ENCODE data around the gene PDE4A. TPM values are rescaled to one million over a fixed set of nuclear protein-coding genes. Genes with fewer than 3 reads are reported as not detected.

PDE4A gene
- total and polyA plus RNA-seq, 7 donors, result 4.1 to 29.0 (median 14.4) TPM

- ATAC-seq (peak; percentile 34 to 66 (median 59)), DNase-seq (peak; percentile 71 to 88)
- peaks cover 0 to 18% of the 10 kb centered on the region in 2 donors for H3K36me3 ChIP-seq (ENCODE audit: insufficient read depth in 1 of 2, low read depth in 1 of 2)
- no peak for TF ChIP-seq CTCF (IDR thresholded peaks at IDR 0.05)
- peak overlapping the region; percentile 84 for H3K4me3 ChIP-seq
- peaks cover 44% of the 10 kb centered on the region for H3K4me1 ChIP-seq
- H3K27ac ChIP-seq, result peak overlapping the region; percentile 88
- H3K9me3 ChIP-seq, result no peaks in the 10 kb centered on the region
- peaks cover 0 to 4% (median 0%) of the 10 kb centered on the region in 3 donors for H3K27me3 ChIP-seq (ENCODE audit: insufficient read depth in 3 of 3, low read length in 2 of 3)
- 34 to 43% (median 37%) methylated on average over 7 to 8 of the region's 8 CpGs for WGBS, 3 donors
- intact Hi-C loops (cut with DNase I), result loop anchor here (5.0 to 10.0 kb wide), 5 partner anchors 77 to 285 kb away; partner anchors contain the start of genes CDKN2D (in 1 of the 2), EIF3G (in 1 of the 2), ILF3 (in 1 of the 2) and KRI1 (in 1 of the 2)
Measured at GRCh38 chr19:10399878-10400277, 20.5 kb upstream of the PDE4A start.

GRCh38 chr19:10402441-10403038, 17.8 kb upstream of the PDE4A start:
- ATAC-seq (no peak), DNase-seq (peak; percentile 46 to 64)
- Histone ChIP-seq H3K9me3 (no peaks in the 10 kb centered on the region), H3K27me3 (ENCODE audit: insufficient read depth in 3 of 3, low read length in 2 of 3) (peaks cover 0 to 22% (median 2%) of the 10 kb centered on the region in 3 donors), H3K36me3 (ENCODE audit: insufficient read depth in 1 of 2, low read depth in 1 of 2) (peaks cover 0 to 8% of the 10 kb centered on the region in 2 donors), H3K4me3 (peak overlapping the region; percentile 84), H3K27ac (peak overlapping the region; percentile 88), H3K4me1 (peaks cover 47% of the 10 kb centered on the region)
- WGBS, 3 donors, result 0 to 1% (median 1%) methylated on average over 15 of the region's 15 CpGs
- TF ChIP-seq CTCF (IDR thresholded peaks at IDR 0.05), result no peak
- intact Hi-C loops (cut with DNase I), result loop anchor here (5.0 to 10.0 kb wide), 4 partner anchors 75 to 252 kb away; partner anchors contain the start of genes CDKN2D (in 1 of the 2), ILF3 (in 1 of the 2) and KRI1 (in 1 of the 2)

GRCh38 chr19:10403137-10404021, 17.0 kb upstream of the PDE4A start, which contains the start of gene CDC37:
TSS of gene CDC37 (minus strand) at chr19:10403542. CDS start at chr19:10403479, 63 bp downstream.
- WGBS, 3 donors, result 0% methylated on average over 61 to 69 of the region's 69 CpGs
- peaks cover 0 to 22% (median 2%) of the 10 kb centered on the region in 3 donors for H3K27me3 ChIP-seq (ENCODE audit: insufficient read depth in 3 of 3, low read length in 2 of 3)
- peaks cover 0 to 7% of the 10 kb centered on the region in 2 donors for H3K36me3 ChIP-seq (ENCODE audit: insufficient read depth in 1 of 2, low read depth in 1 of 2)
- DNase-seq (peak; percentile 96 to 98), ATAC-seq (peak; percentile 90 to 95 (median 93))
- peak within 1 kb of the TSS; percentile 84 for H3K4me3 ChIP-seq
- intact Hi-C loops (cut with DNase I), result loop anchor here (1.0 to 10.0 kb wide), 6 partner anchors 21 to 251 kb away; partner anchors contain the start of genes CDKN2D (in 1 of the 2), ILF3 (in 1 of the 2) and KRI1 (in 1 of the 2)
- H3K9me3 ChIP-seq, result no peaks in the 10 kb centered on the region
- H3K4me1 ChIP-seq, result peaks cover 47% of the 10 kb centered on the region
- TF ChIP-seq CTCF (IDR thresholded peaks at IDR 0.05), result no peak
- peak within 1 kb of the TSS; percentile 88 for H3K27ac ChIP-seq

GRCh38 chr19:10404888-10405820, 15.2 kb upstream of the PDE4A start:
- DNase-seq, result no peak
- ATAC-seq, result no peak

More at GRCh38 chr19:10404888-10405820, 15.2 kb upstream of the PDE4A start:
- TF ChIP-seq CTCF (IDR thresholded peaks at IDR 0.05), result no peak
- no peaks in the 10 kb centered on the region for H3K36me3 ChIP-seq (ENCODE audit: insufficient read depth in 1 of 2, low read depth in 1 of 2)
- WGBS, 3 donors, result 5 to 7% (median 6%) methylated on average over 29 to 43 of the region's 43 CpGs
- peaks cover 0 to 22% (median 3%) of the 10 kb centered on the region in 3 donors for H3K27me3 ChIP-seq (ENCODE audit: insufficient read depth in 3 of 3, low read length in 2 of 3)
- no peaks in the 10 kb centered on the region for H3K9me3 ChIP-seq
- peak overlapping the region; percentile 84 for H3K4me3 ChIP-seq
- no peak overlapping the region for H3K27ac ChIP-seq
- intact Hi-C loops (cut with DNase I), result loop anchor here (1.0 to 10.0 kb wide), 6 partner anchors 19 to 250 kb away; partner anchors contain the start of genes CDKN2D (in 1 of the 2), ILF3 (in 1 of the 2) and KRI1 (in 1 of the 2)
- peaks cover 30% of the 10 kb centered on the region for H3K4me1 ChIP-seq

All from psoas muscle (tissue), 8 donors.